CD4-positive, alpha-beta T cell treated with Interleukin-4 for 1 hour (primary cell): ENCODE data around the gene STAG3.
"Not testable (repeated sequence)": the region's sequence is repeated elsewhere in the genome, so short reads cannot be mapped to it uniquely, and the experiment has no call there.

Experiments used
- DNase-seq, 2 donors: peaks; one replicate each; pipeline ENCODE4 v3.0.0-alpha.2; 2020 to 2022

STAG3 gene

DNA sequence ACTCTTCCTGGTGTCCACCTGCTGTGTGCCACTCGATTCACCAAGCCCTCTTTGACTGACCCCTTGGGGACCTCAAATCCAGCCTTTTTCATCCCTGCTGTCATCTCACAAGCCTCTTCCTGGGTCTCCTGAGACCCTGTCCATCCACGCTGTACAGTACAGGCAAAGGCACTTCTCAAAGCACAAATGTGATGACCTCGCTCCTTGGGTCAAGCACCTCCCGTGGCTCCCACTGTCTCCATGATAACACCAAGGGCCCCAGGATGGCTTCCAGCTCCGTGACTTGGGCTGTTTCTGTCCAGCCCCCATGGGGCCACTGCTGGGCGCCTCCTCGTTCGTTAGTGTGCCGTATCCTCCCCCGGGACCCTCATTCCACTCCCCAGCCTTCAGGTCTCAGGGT, 70.8 kb downstream of the STAG3 start:
- no peak for DNase-seq

DNA sequence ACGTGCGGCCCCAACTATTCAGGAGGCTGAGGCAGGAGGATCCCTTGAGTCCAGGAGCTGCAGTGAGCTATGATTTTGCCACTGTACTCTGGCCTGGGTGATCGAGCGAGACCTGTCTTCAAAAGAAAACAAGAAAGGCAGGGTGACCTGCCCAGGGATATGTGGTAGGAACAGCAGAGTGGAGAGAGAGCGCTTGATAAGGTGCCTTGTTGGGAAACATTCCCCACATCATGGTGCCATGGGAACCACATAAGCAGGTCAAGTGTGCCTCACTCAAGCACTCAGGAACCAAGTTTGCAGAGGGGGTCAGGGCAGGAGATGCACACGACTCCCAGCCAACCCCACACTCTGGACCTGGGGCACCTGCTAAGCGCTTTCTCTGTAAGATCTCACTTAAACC, 79.3 kb downstream of the STAG3 start:
- no peak for DNase-seq

DNA sequence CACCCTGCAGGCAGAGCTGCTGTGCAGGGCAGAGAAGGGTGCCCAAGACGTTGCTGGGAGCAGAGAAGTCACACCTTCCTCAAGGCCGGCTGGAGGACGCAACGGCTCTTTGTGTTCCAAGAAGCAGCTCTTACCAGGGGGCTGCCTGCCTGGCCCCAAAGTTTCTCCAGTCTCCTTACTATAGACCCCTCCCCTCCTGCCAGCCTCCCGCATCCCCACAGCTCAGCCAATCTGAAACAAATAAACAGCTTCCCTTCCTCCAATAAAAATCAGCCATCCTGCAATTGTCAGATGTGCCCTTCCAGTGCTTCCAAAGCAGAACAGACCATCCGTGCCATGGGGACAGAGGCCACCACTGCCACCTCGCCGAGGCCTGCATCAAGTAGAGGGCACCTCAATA, 82.3 kb downstream of the STAG3 start:
- DNase-seq: not testable (repeated sequence)

DNA sequence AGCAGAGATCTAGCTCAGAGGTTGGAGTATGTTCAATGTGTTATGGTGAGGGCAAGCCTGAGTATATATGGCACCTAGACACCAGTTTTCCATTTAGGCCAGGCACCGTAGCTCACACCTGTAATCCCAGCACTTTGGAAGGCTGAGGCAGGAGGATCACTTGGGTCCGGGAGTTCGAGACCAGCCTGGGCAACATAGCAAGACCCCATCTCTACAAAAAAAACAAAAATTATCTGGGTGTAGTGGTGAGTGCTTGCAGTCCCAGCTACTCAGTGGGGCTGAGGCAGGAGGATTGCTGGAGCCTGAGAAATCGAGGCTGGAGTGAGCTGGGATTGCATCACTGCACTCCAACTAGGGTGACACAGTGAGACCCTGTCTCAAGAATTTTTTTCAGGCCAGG, 85.2 kb downstream of the STAG3 start:
- DNase-seq: not testable (repeated sequence)
